Lung (tissue), 12 donors: ENCODE results near the gene PARP1. TPM values are rescaled to one million over a fixed set of nuclear protein-coding genes. Genes with fewer than 3 reads are reported as not detected.

ENCODE experiments used
- ATAC-seq: fragments of 200-7000 bp; cut with Tn5 transposase; one replicate; pipeline ENCODE4 v1.9.1; 2020; ENCODE audit warnings: moderate number of reproducible peaks; ENCODE audit not compliant: insufficient read depth, low FRiP score
- DNase-seq, 3 donors: peaks; one replicate each; pipeline ENCODE4 v3.0.0-alpha.2; 2013 to 2017
- H3K27ac ChIP-seq, 2 donors: one replicate each; pipeline ENCODE4 v1.5.1; 2013; ENCODE audit warnings: mild to moderate bottlenecking in 2 of 2, moderate library complexity in 2 of 2, control low read depth in 1 of 2, inconsistent platforms in 1 of 2, low read depth in 1 of 2, low read length in 1 of 2
- H3K27me3 ChIP-seq, 3 donors: one replicate each; pipeline ENCODE4 v1.5.1; 2013; ENCODE audit warnings: low read length in 2 of 3; ENCODE audit not compliant: control insufficient read depth in 3 of 3, insufficient read depth in 3 of 3
- H3K36me3 ChIP-seq, 4 donors: one replicate each; pipeline ENCODE4 v1.5.1; 2013; ENCODE audit warnings: low read length in 4 of 4, mild to moderate bottlenecking in 1 of 4, moderate library complexity in 1 of 4; ENCODE audit not compliant: control insufficient read depth in 4 of 4, insufficient read depth in 4 of 4
- H3K4me1 ChIP-seq, 5 donors: one replicate each; pipeline ENCODE4 v1.5.1; 2013; ENCODE audit warnings: low read length in 5 of 5, mild to moderate bottlenecking in 2 of 5, moderate library complexity in 1 of 5; ENCODE audit not compliant: control insufficient read depth in 5 of 5, insufficient read depth in 5 of 5
- H3K4me3 ChIP-seq: one replicate; pipeline ENCODE4 v1.5.1; 2013; ENCODE audit warnings: mild to moderate bottlenecking, control low read depth, moderate library complexity
- H3K9ac ChIP-seq, 2 donors: one replicate each; pipeline ENCODE4 v1.5.1; 2013; ENCODE audit warnings: low read length in 2 of 2, control low read depth in 1 of 2; ENCODE audit not compliant: insufficient read depth in 1 of 2
- H3K9me3 ChIP-seq, 4 donors: one replicate each; pipeline ENCODE4 v1.5.1; 2013; ENCODE audit warnings: low read length in 3 of 4, mild to moderate bottlenecking in 1 of 4, moderate library complexity in 1 of 4; ENCODE audit not compliant: control insufficient read depth in 4 of 4, insufficient read depth in 3 of 4
- CTCF ChIP-seq: IDR thresholded peaks from 2 replicates; pipeline ENCODE4 v1.5.1; 2012; ENCODE audit warnings: mild to moderate bottlenecking; ENCODE audit errors: control extremely low read depth, extremely low read depth
- WGBS, 2 donors: extraction: QIAGEN DNeasy Blood & Tissue Kit; methylation state at CpG; one replicate each; pipeline ENCODE4 v1.1.7; 2013; 5-methylcytosine and 5-hydroxymethylcytosine counted together
- polyA plus RNA-seq, 2 donors: library from polyadenylated mRNA; stranded (reverse); fragments of 200-250 nt; gene quantifications; one replicate each; pipeline ENCODE4 v1.2.1, GENCODE V29; 2013
- total RNA-seq, 2 donors: library from RNA; depleted of rRNA in 1 of 2; stranded (reverse); fragments of >200 nt in 1 of 2; gene quantifications; one replicate each; pipeline ENCODE4 v1.2.1, GENCODE V29; 2014 to 2021
- donor health status: control.
- donor health status: control.
- donor health status: Bipolar disorder and iron deficiency.
- donor health status: healthy.
- donor health status: DM: yes; HTN: yes; CAD: no.

PARP1 gene
- total and polyA plus RNA-seq, 4 donors: 17.2 to 76.4 (median 51.1) TPM

- H3K27ac ChIP-seq: peak overlapping the region in 1 of 2 donors; percentile 25
- DNase-seq (no peak), ATAC-seq (no peak)
- H3K9me3 ChIP-seq: no peaks in the 10 kb centered on the region
- no peak overlapping the region for H3K4me3 ChIP-seq
- H3K36me3 ChIP-seq: peaks cover 35 to 51% (median 37%) of the 10 kb centered on the region in 4 donors
- no peak for TF ChIP-seq CTCF
- H3K27me3 ChIP-seq: no peaks in the 10 kb centered on the region
- H3K4me1 ChIP-seq: peaks cover 0 to 5% (median 0%) of the 10 kb centered on the region in 5 donors
- H3K9ac ChIP-seq: no peak overlapping the region
- WGBS, 2 donors: 84 to 93% methylated on average over 7 of the region's 7 CpGs
Observed at GRCh38 chr1:226373376-226373775, 34.5 kb downstream of the PARP1 start.

- no peak for ATAC-seq
- WGBS, 2 donors: 94 to 96% methylated on average over 9 of the region's 9 CpGs
- TF ChIP-seq CTCF: no peak
Observed at GRCh38 chr1:226372885-226373284, 35.0 kb downstream of the PARP1 start.

GRCh38 chr1:226371866-226372490 lies 35.9 kb downstream of the PARP1 start:
- peaks cover 37 to 59% (median 43%) of the 10 kb centered on the region in 4 donors for H3K36me3 ChIP-seq
- TF ChIP-seq CTCF: no peak
- DNase-seq: no peak
- no peaks in the 10 kb centered on the region for H3K9me3 ChIP-seq
- no peak overlapping the region for H3K4me3 ChIP-seq
- no peaks in the 10 kb centered on the region for H3K27me3 ChIP-seq
- H3K9ac ChIP-seq: no peak overlapping the region
- peaks cover 0 to 5% (median 0%) of the 10 kb centered on the region in 5 donors for H3K4me1 ChIP-seq
- H3K27ac ChIP-seq: no peak overlapping the region
- WGBS, 2 donors: 96 to 97% methylated on average over 11 of the region's 11 CpGs
- no peak for ATAC-seq

More at GRCh38 chr1:226372885-226373284, 35.0 kb downstream of the PARP1 start:
- Histone ChIP-seq H3K4me3 (no peak overlapping the region), H3K4me1 (peaks cover 0 to 5% (median 0%) of the 10 kb centered on the region in 5 donors), H3K9ac (no peak overlapping the region), H3K27me3 (no peaks in the 10 kb centered on the region), H3K36me3 (peaks cover 36 to 55% (median 38%) of the 10 kb centered on the region in 4 donors), H3K27ac (peak overlapping the region in 1 of 2 donors; percentile 25), H3K9me3 (no peaks in the 10 kb centered on the region)
- DNase-seq: no peak
